LNCAP (cell line): Measurements from ENCODE around the gene SPHK2.

Experiments used
- TF ChIP-seq, protein P1 (sequence below): fragments of 450-650 bp; IDR thresholded peaks from 2 replicates; pipeline ENCODE4 v1.5.1; 2017; ENCODE audit warnings: mild to moderate bottlenecking

SPHK2 gene, protein sequence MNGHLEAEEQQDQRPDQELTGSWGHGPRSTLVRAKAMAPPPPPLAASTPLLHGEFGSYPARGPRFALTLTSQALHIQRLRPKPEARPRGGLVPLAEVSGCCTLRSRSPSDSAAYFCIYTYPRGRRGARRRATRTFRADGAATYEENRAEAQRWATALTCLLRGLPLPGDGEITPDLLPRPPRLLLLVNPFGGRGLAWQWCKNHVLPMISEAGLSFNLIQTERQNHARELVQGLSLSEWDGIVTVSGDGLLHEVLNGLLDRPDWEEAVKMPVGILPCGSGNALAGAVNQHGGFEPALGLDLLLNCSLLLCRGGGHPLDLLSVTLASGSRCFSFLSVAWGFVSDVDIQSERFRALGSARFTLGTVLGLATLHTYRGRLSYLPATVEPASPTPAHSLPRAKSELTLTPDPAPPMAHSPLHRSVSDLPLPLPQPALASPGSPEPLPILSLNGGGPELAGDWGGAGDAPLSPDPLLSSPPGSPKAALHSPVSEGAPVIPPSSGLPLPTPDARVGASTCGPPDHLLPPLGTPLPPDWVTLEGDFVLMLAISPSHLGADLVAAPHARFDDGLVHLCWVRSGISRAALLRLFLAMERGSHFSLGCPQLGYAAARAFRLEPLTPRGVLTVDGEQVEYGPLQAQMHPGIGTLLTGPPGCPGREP

DNA sequence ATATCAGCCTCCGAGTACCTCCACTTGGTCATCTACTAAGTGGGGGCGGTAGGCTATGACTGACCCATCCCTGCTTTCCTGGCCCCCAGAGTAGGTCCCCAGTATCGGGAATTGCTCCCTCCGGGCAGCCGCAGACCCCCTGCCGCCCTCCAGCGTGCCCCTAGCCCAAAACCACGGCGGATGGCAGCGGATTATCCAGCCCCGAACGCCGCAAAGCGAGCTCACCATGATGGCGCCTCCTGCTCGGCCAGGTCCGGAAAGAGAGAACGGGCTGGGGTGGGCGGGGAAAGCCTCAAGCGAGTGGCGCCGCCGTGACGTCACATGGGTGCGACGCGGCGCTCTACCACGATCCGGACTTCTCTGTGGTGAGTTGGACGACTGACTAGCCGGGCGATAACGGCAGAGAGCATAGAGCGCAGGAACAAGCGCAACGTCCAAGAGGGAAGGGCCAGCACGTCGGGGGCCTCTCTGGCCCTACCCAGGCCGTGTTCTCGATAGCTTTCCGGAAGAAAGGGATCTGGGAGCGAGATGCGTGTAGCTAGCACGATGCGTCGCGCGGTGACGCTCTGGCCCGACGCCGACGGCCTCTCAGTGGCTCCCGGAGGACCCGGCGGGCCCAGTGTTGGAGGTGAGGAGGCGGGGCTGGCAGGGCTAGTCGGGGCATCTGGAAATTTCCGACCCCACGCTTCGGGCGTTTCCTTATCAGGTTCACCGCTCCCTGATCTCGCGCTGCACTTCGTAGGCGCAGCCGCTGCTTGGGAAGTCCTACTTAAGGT, at the start of gene SPHK2, which contains the start of gene RPL18:
TSS of gene SPHK2 (plus strand) at position 591 of the 776 bp plus-strand sequence. CDS start 1,009 bp downstream, outside the sequence.
TSS of gene RPL18 (minus strand) at position 263 of the 776 bp plus-strand sequence. CDS start at position 228, 35 bp downstream.
- TF ChIP-seq, protein P1, sequence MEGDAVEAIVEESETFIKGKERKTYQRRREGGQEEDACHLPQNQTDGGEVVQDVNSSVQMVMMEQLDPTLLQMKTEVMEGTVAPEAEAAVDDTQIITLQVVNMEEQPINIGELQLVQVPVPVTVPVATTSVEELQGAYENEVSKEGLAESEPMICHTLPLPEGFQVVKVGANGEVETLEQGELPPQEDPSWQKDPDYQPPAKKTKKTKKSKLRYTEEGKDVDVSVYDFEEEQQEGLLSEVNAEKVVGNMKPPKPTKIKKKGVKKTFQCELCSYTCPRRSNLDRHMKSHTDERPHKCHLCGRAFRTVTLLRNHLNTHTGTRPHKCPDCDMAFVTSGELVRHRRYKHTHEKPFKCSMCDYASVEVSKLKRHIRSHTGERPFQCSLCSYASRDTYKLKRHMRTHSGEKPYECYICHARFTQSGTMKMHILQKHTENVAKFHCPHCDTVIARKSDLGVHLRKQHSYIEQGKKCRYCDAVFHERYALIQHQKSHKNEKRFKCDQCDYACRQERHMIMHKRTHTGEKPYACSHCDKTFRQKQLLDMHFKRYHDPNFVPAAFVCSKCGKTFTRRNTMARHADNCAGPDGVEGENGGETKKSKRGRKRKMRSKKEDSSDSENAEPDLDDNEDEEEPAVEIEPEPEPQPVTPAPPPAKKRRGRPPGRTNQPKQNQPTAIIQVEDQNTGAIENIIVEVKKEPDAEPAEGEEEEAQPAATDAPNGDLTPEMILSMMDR = no peak

DNA sequence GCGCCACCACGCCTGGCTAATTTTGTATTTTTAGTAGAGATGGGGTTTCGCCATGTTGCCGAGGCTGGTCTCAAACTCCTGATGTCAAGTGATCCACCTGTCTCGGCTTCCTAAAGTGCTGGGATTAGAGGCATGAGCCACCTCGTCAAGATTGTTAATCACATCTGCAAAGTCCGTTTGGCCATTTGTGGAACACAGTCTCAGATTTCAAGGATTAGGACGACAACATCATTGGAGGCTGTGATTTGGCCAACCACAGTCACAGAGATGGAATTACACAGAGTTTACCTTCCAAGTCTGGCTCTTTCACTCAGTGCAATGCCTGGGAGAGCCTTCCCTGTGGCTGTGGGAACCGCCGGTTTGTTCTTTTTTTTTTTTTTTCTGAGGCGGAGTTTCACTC, 49.5 kb upstream of the SPHK2 start:
- TF ChIP-seq, protein P1 = no peak

DNA sequence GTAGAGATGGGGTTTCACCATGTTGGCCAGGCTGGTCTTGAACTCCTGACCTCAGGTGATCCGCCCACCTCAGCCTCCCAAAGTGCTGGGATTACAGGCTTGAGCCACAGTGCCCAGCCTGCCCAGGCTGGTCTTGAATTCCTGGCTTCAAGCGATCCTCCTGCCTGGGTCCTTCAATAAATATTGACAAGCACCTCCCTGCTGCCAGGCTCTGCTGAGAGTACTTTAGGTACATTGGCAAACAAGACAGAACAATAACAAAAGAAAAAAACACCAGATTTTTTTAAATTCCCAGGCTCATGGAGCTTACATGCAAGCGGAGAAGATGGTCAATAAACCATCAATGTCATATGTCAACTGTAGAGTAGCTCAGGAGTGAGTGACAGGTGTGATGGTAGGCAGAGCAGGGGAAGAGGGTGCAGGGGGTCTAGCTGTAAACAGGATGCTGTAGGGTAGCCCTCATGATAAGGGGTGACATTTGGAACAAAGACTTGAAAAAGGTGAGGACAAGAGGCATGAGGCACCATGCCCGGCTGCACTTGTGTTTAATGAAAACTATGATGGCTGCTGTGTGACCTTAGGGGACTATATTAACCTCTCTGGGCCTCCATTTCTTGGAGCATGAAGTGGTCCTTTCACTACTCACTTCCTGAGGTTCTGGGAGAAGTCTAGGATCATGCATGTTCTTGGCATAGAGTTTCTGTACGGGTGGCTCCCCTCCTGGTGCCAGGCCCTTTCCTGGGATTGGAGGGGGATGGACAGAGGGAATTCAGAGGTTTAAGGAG, 47.7 kb upstream of the SPHK2 start:
- TF ChIP-seq, protein P1 = no peak

DNA sequence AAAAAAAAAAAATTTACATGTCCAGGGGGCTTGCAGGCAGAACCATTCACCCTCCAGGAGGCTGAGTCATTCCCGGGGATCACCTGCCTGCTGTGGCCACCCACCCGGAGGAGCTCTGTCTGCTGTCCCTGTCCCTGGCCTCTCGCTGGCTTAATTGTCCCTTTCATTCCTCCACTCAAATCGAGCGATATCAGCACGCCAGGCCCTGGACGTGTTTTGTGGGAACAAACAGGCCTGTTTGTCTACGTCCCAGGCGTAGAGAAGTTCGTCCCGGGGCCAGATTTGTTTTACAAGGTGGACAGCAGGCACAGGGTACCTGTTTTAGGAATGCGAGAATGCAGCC, 46.2 kb upstream of the SPHK2 start:
- TF ChIP-seq, protein P1 = no peak

DNA sequence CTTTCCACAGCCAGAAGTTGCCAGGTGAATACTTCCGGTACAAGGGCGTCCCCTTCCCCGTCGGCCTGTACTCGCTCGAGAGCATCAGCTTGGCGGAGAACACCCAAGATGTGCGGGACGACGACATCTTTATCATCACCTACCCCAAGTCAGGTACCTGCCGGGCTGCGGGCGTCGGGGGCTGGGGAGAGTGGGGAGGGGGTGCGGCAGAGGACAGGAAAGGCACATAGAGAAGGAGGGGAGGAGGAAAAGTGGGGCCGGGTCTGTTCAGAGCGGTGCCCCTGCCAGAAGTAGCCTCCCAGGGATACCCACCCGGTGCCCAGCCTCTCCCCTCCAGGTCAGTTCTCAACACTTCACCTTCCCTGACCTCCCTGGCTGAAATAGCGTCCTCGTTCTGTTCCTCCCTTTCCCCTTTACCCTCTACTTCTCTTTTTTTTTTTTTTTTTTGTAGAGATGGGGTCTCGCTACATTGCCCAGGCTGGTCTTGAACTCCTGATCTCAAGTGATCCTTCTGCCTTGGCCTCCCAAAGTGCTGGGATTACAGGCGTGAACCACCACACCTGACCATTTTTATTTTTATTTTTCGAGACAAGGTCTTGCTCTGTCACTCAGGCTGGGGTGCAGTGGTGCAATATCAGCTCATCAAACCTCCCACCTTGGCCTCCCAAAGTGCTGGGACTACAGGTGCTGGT, 43.2 kb upstream of the SPHK2 start:
- TF ChIP-seq, protein P1 = no peak

DNA sequence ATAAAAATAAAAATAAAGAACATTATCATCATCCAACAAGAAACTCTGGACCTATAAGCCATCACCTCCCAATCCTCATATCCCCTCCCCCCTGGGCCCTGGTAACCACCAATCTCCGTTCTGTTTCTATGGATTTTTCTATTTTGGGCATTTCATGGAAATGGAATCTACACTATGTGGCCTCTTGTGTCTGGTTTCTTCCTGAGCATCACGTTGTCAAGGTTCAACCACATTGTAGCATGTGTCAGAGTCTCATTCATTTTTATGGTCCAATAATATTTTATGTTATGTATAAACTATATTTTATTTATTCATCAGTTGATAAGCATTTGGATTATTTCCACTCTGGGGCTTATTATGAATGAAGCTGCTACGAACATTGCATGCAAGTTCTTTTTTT, 40.4 kb upstream of the SPHK2 start:
- TF ChIP-seq, protein P1 = no peak
